MM.1S (cell line): ENCODE results near the gene MSI2.

ENCODE experiments used
- DNase-seq: peaks from one replicate; pipeline ENCODE4 v3.0.0-alpha.2; 2015
- H2AFZ ChIP-seq: fragments of 300-600 bp; sonication (generic); 2 replicates; pipeline ENCODE4 v1.6.0; 2016; ENCODE audit warnings: antibody characterized with exemption, low read length
- H3F3A ChIP-seq: fragments of 300-600 bp; sonication (generic); 2 replicates; pipeline ENCODE4 v1.6.1; 2016; ENCODE audit warnings: mild to moderate bottlenecking, antibody characterized with exemption, low read length, moderate library complexity, mixed read lengths; ENCODE audit not compliant: insufficient read depth
- H3K27ac ChIP-seq: fragments of 300-600 bp; sonication (generic); 2 replicates; pipeline ENCODE4 v1.5.1; 2016; ENCODE audit warnings: mild to moderate bottlenecking, low read length
- H3K27me3 ChIP-seq: fragments of 300-600 bp; sonication (generic); replicated peaks from 2 replicates; pipeline ENCODE4 v1.6.0; 2016; ENCODE audit warnings: low read length; ENCODE audit not compliant: insufficient read depth
- H3K36me3 ChIP-seq: fragments of 300-600 bp; sonication (generic); replicated peaks from 2 replicates; pipeline ENCODE4 v1.6.1; 2016; ENCODE audit warnings: mild to moderate bottlenecking, low read length, mixed read lengths; ENCODE audit not compliant: insufficient read depth
- H3K4me1 ChIP-seq: fragments of 300-600 bp; sonication (generic); 2 replicates; pipeline ENCODE4 v1.6.1; 2016; ENCODE audit warnings: low read length, mixed read lengths
- H3K4me2 ChIP-seq: fragments of 300-600 bp; sonication (generic); 2 replicates; pipeline ENCODE4 v1.6.0; 2016; ENCODE audit warnings: low read depth, low read length
- H3K4me3 ChIP-seq: fragments of 300-600 bp; sonication (generic); 2 replicates; pipeline ENCODE4 v1.5.1; 2016; ENCODE audit warnings: low read length, mixed read lengths
- H3K79me2 ChIP-seq: fragments of 300-600 bp; sonication (generic); 2 replicates; pipeline ENCODE4 v1.6.1; 2016; ENCODE audit warnings: mixed run types, low read length, mixed read lengths
- H3K9ac ChIP-seq: fragments of 300-600 bp; sonication (generic); 2 replicates; pipeline ENCODE4 v1.6.1; 2016; ENCODE audit warnings: low read length, mixed read lengths
- H3K9me2 ChIP-seq: fragments of 300-600 bp; sonication (generic); replicated peaks from 2 replicates; pipeline ENCODE4 v1.6.1; 2016; ENCODE audit warnings: mild to moderate bottlenecking, low read length, mixed read lengths; ENCODE audit not compliant: insufficient read depth
- H3K9me3 ChIP-seq: fragments of 300-600 bp; sonication (generic); replicated peaks from 2 replicates; pipeline ENCODE4 v1.6.1; 2016; ENCODE audit warnings: mild to moderate bottlenecking, low read length, mixed read lengths; ENCODE audit not compliant: insufficient read depth
- H4K20me1 ChIP-seq: fragments of 300-600 bp; sonication (generic); 2 replicates; pipeline ENCODE4 v1.6.1; 2016; ENCODE audit warnings: mild to moderate bottlenecking, low read length, moderate library complexity, mixed read lengths; ENCODE audit not compliant: insufficient read depth
- EZH2 ChIP-seq: fragments of 300-600 bp; sonication (generic); optimal IDR thresholded peaks from 2 replicates; pipeline ENCODE3; 2017; ENCODE audit warnings: low read depth, mild to moderate bottlenecking, antibody characterized with exemption, low read length, mixed read lengths
- EZH2phosphoT487 ChIP-seq: fragments of 300-600 bp; sonication (generic); IDR thresholded peaks from 2 replicates; pipeline ENCODE4 v1.6.1; 2018; ENCODE audit warnings: antibody characterized with exemption, low read length
- TF ChIP-seq, protein P1 (sequence below): fragments of 300-600 bp; sonication (generic); IDR thresholded peaks from 2 replicates; pipeline ENCODE4 v1.5.1; 2016; ENCODE audit warnings: antibody characterized with exemption, low read length, mixed read lengths

MSI2 gene

DNA sequence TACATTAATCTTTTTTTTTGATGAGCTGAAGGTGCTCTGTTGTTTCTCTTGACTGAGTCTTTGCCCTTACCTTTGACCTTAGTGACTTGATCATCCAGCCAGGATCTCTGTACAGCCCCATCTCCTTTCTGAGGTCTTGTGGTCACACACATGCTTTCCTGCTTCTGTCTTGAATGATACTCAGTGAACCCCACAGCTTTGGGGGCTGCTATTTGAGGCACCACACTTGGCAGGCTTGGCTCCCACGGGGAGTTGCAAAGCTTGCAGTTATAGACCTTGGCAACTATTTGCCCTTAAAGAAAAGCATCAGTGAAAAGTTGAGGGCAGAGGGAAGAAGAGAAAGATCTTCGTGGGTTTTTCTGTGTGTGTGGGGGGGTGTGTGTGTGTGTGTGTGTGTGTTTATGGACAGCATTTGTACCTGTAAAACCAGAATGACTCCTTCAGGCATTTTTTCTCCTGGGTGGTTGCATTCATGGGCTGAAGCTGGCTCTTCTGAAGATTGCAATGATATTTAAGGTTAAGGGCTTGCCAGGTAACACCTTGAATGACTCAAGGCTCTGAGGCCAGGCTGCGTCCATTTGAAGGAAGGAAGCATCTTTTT lies 101.6 kb downstream of the MSI2 start:
- no peaks in the 10 kb centered on the region for H3K9me2 ChIP-seq
- peaks cover 71% of the 10 kb centered on the region for H3K4me1 ChIP-seq
- no peaks in the 10 kb centered on the region for H3K36me3 ChIP-seq
- peaks cover 49% of the 10 kb centered on the region for H3F3A ChIP-seq
- no peak overlapping the region; the same call in 1 of the 2 replicates for H3K4me3 ChIP-seq
- peak overlapping the region; percentile 91 for H3K4me2 ChIP-seq
- H3K27ac ChIP-seq: peak overlapping the region; percentile 97
- peak; percentile 79 for DNase-seq
- no peaks in the 10 kb centered on the region for H3K27me3 ChIP-seq
- no peaks in the 10 kb centered on the region for H3K9me3 ChIP-seq
- H3K9ac ChIP-seq: peak overlapping the region; percentile 89
- peaks cover 72% of the 10 kb centered on the region for H3K79me2 ChIP-seq
- no peaks in the 10 kb centered on the region for H4K20me1 ChIP-seq
- TF ChIP-seq, protein P1, sequence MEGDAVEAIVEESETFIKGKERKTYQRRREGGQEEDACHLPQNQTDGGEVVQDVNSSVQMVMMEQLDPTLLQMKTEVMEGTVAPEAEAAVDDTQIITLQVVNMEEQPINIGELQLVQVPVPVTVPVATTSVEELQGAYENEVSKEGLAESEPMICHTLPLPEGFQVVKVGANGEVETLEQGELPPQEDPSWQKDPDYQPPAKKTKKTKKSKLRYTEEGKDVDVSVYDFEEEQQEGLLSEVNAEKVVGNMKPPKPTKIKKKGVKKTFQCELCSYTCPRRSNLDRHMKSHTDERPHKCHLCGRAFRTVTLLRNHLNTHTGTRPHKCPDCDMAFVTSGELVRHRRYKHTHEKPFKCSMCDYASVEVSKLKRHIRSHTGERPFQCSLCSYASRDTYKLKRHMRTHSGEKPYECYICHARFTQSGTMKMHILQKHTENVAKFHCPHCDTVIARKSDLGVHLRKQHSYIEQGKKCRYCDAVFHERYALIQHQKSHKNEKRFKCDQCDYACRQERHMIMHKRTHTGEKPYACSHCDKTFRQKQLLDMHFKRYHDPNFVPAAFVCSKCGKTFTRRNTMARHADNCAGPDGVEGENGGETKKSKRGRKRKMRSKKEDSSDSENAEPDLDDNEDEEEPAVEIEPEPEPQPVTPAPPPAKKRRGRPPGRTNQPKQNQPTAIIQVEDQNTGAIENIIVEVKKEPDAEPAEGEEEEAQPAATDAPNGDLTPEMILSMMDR: no peak
- no peak for TF ChIP-seq EZH2
- TF ChIP-seq EZH2phosphoT487: no peak
- H2AFZ ChIP-seq: no peak overlapping the region

DNA sequence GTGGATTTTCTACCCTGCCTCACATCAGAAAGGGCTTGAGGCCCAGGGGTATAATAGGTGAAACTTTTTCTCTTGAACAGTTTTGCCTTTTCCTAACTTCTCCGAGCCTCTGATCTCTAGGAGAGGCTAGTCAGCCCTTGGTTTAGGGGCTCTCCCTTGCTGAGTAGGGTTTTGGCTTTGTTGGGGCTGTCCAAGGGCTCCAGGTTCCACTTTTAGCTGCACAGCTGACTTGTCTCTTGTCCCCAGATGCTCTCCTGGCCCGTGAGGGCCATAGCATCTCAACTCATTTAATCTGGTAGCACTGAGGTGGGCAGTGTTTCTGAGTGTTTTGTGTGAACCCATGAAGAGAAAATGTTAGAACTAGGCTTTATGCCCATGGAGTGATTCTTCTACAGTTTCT lies 103.9 kb downstream of the MSI2 start:
- Histone ChIP-seq H4K20me1 (no peaks in the 10 kb centered on the region), H3K36me3 (no peaks in the 10 kb centered on the region), H3K9ac (no peak overlapping the region), H3K79me2 (peaks cover 71% of the 10 kb centered on the region), H3K27me3 (no peaks in the 10 kb centered on the region), H3K9me3 (no peaks in the 10 kb centered on the region), H3K4me2 (no peak overlapping the region), H3K4me3 (no peak overlapping the region), H2AFZ (no peak overlapping the region), H3F3A (peaks cover 36% of the 10 kb centered on the region), H3K4me1 (peaks cover 48% of the 10 kb centered on the region), H3K27ac (no peak overlapping the region), H3K9me2 (no peaks in the 10 kb centered on the region)
- TF ChIP-seq, protein P1: no peak
- TF ChIP-seq EZH2: no peak
- TF ChIP-seq EZH2phosphoT487: no peak
- no peak for DNase-seq

GRCh38 chr17:57362797-57363556 lies 106.7 kb downstream of the MSI2 start:
- no peak for DNase-seq
- H3K9me3 ChIP-seq: no peaks in the 10 kb centered on the region
- TF ChIP-seq, protein P1: no peak
- no peak for TF ChIP-seq EZH2phosphoT487
- no peak overlapping the region for H3K4me3 ChIP-seq
- no peak overlapping the region for H3K4me2 ChIP-seq
- H3K4me1 ChIP-seq: peaks cover 30% of the 10 kb centered on the region
- H3K27ac ChIP-seq: no peak overlapping the region
- no peaks in the 10 kb centered on the region for H3K9me2 ChIP-seq
- H3K27me3 ChIP-seq: no peaks in the 10 kb centered on the region
- no peaks in the 10 kb centered on the region for H3K36me3 ChIP-seq
- no peaks in the 10 kb centered on the region for H4K20me1 ChIP-seq
- H3K9ac ChIP-seq: no peak overlapping the region
- no peak overlapping the region for H2AFZ ChIP-seq
- H3K79me2 ChIP-seq: peaks cover 97% of the 10 kb centered on the region
- peaks cover 12% of the 10 kb centered on the region for H3F3A ChIP-seq
